GM19023 (cell line): ENCODE measurements around the gene UMAD1.
"Not testable (repeated sequence)": the region's sequence is repeated elsewhere in the genome, so short reads cannot be mapped to it uniquely, and the experiment has no call there.

ENCODE experiments used
- ATAC-seq: cut with Tn5 transposase; IDR thresholded peaks from one replicate; pipeline ENCODE4 v1.9.1; 2021; ENCODE audit warnings: mild to moderate bottlenecking, moderate library complexity; ENCODE audit not compliant: unreplicated experiment

Gene UMAD1

GRCh38 chr7:7821517-7821916 lies 181.0 kb downstream of the UMAD1 start:
- no peak for ATAC-seq

GRCh38 chr7:7825294-7825693 lies 184.7 kb downstream of the UMAD1 start:
- ATAC-seq = not testable (repeated sequence)

- ATAC-seq = no peak
Observed at GRCh38 chr7:7829667-7830066, 189.1 kb downstream of the UMAD1 start.

GRCh38 chr7:7830122-7830878 lies 189.7 kb downstream of the UMAD1 start:
- no peak for ATAC-seq

- no peak for ATAC-seq
Observed at GRCh38 chr7:7832518-7832917, 192.0 kb downstream of the UMAD1 start.

GRCh38 chr7:7834761-7835160 lies 194.2 kb downstream of the UMAD1 start:
- ATAC-seq = no peak

- no peak for ATAC-seq
Observed at GRCh38 chr7:7841027-7841426, 200.5 kb downstream of the UMAD1 start.

GRCh38 chr7:7843240-7843639 lies 202.7 kb downstream of the UMAD1 start:
- ATAC-seq = no peak

- ATAC-seq = no peak
Observed at GRCh38 chr7:7843972-7844371, 203.4 kb downstream of the UMAD1 start.

GRCh38 chr7:7848246-7848645 lies 207.7 kb downstream of the UMAD1 start:
- ATAC-seq = no peak

- ATAC-seq = no peak
Observed at GRCh38 chr7:7848892-7849291, 208.3 kb downstream of the UMAD1 start.

- ATAC-seq = no peak
Observed at GRCh38 chr7:7850150-7850549, 209.6 kb downstream of the UMAD1 start.

GRCh38 chr7:7851381-7851780 lies 210.8 kb downstream of the UMAD1 start:
- ATAC-seq = no peak

- ATAC-seq = no peak
Observed at GRCh38 chr7:7851991-7852390, 211.4 kb downstream of the UMAD1 start.

GRCh38 chr7:7857143-7857583 lies 216.6 kb downstream of the UMAD1 start:
- no peak for ATAC-seq

- ATAC-seq = no peak
Observed at GRCh38 chr7:7858559-7858958, 218.0 kb downstream of the UMAD1 start.

GRCh38 chr7:7859411-7859810 lies 218.9 kb downstream of the UMAD1 start:
- ATAC-seq = no peak

GRCh38 chr7:7861211-7861633 lies 220.7 kb downstream of the UMAD1 start:
- ATAC-seq = no peak

- no peak for ATAC-seq
Observed at GRCh38 chr7:7862393-7862792, 221.8 kb downstream of the UMAD1 start.

GRCh38 chr7:7867846-7868571 lies 227.5 kb downstream of the UMAD1 start:
- no peak for ATAC-seq

GRCh38 chr7:7868572-7868899 lies 228.0 kb downstream of the UMAD1 start:
- no peak for ATAC-seq

- ATAC-seq = no peak
Observed at GRCh38 chr7:7869036-7869435, 228.5 kb downstream of the UMAD1 start.
